Activated T-cell treated with anti-CD3 and anti-CD28 coated beads, Interleukin-2, amount 50 U/mL, for 48 hours (primary cell): ENCODE data around the gene MRPL46.
"Not testable (repeated sequence)": the region's sequence is repeated elsewhere in the genome, so short reads cannot be mapped to it uniquely, and the experiment has no call there.

Source experiments
- DNase-seq, 2 experiments: peaks; one replicate each; pipeline ENCODE4 v3.0.0-alpha.2; 2020

The MRPL46 gene

GRCh38 chr15:88438181-88438580, 29.0 kb downstream of the MRPL46 start:
- no peak for DNase-seq

- not testable (repeated sequence) for DNase-seq
Measured at GRCh38 chr15:88434106-88434505, 33.1 kb downstream of the MRPL46 start.

GRCh38 chr15:88433046-88433685, 34.0 kb downstream of the MRPL46 start:
- no peak for DNase-seq

- DNase-seq: no peak
Measured at GRCh38 chr15:88431441-88431840, 35.7 kb downstream of the MRPL46 start.

GRCh38 chr15:88430051-88430450, 37.1 kb downstream of the MRPL46 start:
- DNase-seq: no peak

GRCh38 chr15:88428805-88429605, 38.2 kb downstream of the MRPL46 start:
- DNase-seq: no peak

- no peak for DNase-seq
Measured at GRCh38 chr15:88428053-88428452, 39.1 kb downstream of the MRPL46 start.

- DNase-seq: no peak
Measured at GRCh38 chr15:88426304-88426703, 40.9 kb downstream of the MRPL46 start.

- no peak for DNase-seq
Measured at GRCh38 chr15:88423331-88423730, 43.9 kb downstream of the MRPL46 start.

GRCh38 chr15:88419830-88420229, 47.4 kb downstream of the MRPL46 start:
- no peak for DNase-seq
